ENCODE data around the gene STK16. TPM values are rescaled to one million over a fixed set of nuclear protein-coding genes. Genes with fewer than 3 reads are reported as not detected.
A peak's percentile ranks its signal among the peaks of the same experiment; 100 is the strongest.
"Not testable (repeated sequence)": the region's sequence is repeated elsewhere in the genome, so short reads cannot be mapped to it uniquely, and the experiment has no call there.

The STK16 gene, protein sequence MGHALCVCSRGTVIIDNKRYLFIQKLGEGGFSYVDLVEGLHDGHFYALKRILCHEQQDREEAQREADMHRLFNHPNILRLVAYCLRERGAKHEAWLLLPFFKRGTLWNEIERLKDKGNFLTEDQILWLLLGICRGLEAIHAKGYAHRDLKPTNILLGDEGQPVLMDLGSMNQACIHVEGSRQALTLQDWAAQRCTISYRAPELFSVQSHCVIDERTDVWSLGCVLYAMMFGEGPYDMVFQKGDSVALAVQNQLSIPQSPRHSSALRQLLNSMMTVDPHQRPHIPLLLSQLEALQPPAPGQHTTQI
- 10 to 100 TPM; 25.8 to 36.9 TPM for total RNA-seq

DNA sequence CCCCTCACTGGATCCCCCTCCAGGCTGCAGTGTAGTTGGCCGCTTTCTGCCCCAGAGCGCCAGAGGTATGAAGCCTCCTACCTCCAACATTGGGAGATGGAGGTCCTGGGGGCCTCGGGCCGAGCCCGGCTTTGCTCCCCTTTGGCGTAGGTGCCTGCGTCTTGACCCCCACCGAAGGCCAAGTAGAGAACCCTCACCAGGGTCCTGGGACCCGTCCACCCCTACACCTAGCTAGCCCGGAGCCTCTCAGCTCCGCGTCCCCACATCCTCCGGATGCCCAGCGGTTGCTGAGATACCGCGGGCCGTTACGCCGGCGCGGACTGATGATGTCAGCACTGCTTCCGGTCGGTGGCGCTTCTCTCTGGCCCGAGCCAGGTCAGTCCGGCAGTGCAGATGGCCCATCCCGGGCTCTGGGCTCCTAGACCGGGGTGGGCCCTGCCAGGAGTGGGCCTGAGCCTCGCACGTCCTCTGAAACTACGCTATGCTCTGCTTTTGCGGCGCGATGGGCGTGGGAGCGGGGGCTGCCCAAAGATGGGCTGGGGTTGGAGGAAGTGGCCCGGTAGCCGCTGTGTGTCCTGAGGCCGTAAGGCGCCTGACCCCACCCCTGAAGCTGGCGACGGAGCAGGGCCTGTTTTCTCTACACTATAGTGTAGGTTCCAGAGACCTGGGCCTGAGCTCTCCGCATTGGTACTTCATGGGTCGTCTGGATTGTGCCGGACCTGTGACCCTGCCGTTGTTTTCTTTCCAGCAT lies at the start of gene STK16, which contains the start of gene GLB1L:
Gene STK16, plus strand, starts transcription at position 332 of the 751 bp plus-strand sequence. CDS start 521 bp downstream, outside the sequence.
Gene GLB1L, minus strand, starts transcription at position 297 of the 751 bp plus-strand sequence. CDS start 1,871 bp downstream, outside the sequence.
- H3K27ac Mint-ChIP-seq = peak within 1 kb of the TSS; percentile 97 to 99
- DNase-seq (ENCODE audit: low spot score in 2 of 2) (peak; percentile 88 to 94), ATAC-seq (peak; percentile 66 to 83)
- H3K36me3 Mint-ChIP-seq = peaks cover 6 to 17% of the 10 kb centered on the region in 2 donors
- H3K9me3 Mint-ChIP-seq = no peaks in the 10 kb centered on the region

DNA sequence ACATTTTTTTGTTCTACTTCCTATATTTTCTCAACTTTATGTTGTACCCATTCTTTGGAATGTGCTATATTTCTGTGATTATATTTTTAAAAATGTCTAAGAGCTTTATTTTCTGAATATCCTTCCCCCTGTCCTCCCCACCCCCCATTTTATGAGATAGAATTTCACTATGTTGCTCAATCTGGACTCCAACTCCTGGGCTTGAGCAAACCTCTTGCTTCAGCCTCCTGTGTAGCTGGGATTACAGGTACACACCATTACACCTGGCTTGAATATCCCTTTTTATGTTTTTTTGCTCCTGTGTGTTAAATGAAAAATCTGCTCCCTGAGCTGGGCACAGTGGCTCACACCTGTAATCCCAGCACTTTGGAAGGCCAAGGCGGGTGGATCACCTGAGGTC lies 47.9 kb upstream of the STK16 start:
- H3K36me3 Mint-ChIP-seq = peaks cover 0 to 7% of the 10 kb centered on the region in 2 donors
- H3K9me3 Mint-ChIP-seq = no peaks in the 10 kb centered on the region
- H3K27ac Mint-ChIP-seq = no peak overlapping the region
- ATAC-seq = no peak
- DNase-seq (ENCODE audit: low spot score in 2 of 2) = no peak

DNA sequence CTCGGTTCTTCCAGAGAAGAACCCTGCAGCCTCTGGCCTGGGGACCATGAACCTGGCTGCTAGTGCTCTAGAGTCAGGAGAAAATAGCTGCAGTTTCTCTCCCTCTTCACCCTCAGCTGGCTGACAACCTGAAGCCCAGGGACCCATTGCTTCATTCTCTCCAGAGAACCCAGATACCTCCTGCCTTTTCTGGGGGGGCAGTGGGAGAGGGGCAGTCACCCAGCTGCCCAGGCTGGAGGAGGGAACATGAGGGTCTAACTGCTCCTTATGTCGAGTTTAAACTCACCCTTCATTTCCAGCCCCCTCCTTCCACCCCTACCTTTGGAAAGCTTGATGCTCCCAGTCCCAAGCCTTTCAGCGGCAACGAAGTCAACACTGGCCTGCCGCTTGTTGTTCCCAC lies 46.3 kb upstream of the STK16 start:
- Mint-ChIP-seq H3K36me3 (peaks cover 0 to 7% of the 10 kb centered on the region in 2 donors), H3K9me3 (no peaks in the 10 kb centered on the region), H3K27ac (no peak overlapping the region)
- ATAC-seq (peak in 1 of 2 donors; percentile 18), DNase-seq (ENCODE audit: low spot score in 2 of 2) (no peak)

DNA sequence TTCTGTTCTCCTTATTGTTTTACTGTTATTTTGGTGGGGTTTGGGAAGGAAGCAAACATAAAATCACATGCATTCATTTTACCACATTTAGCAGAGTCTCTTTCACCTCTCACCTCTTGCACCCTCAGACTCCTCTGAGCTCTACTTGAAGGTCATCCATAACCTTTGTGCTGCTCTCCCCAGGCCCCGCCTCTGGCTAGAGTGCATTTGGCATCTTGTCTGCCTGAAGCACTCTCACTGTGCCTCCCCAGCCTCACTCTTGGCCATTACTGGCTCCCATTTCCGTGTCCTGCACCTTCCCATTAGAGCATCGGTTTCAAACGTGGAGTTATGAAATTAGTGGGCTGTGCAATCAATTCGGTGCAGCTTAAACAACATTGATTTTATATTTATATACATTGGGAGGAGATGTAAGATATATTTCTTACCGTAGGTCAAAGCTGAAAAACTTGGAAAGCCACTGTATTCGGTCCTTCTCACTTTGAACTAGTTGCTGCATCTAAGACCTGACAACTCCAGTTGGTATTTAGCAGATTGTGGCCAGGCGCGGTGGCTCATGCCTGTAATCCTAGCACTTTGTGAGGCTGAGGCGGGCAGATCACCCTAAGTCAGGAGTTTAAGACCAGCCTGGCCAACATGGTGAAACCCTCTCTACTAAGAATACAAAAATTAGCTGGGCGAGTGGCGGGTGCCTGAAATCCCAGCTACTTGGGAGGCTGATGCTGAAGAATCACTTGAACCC lies 45.6 kb upstream of the STK16 start:
- no peak overlapping the region for H3K27ac Mint-ChIP-seq
- peaks cover 0 to 4% of the 10 kb centered on the region in 2 donors for H3K9me3 Mint-ChIP-seq
- ATAC-seq (peak in 1 of 2 donors; percentile 37), DNase-seq (ENCODE audit: low spot score in 2 of 2) (no peak)
- peaks cover 0 to 12% of the 10 kb centered on the region in 2 donors for H3K36me3 Mint-ChIP-seq

DNA sequence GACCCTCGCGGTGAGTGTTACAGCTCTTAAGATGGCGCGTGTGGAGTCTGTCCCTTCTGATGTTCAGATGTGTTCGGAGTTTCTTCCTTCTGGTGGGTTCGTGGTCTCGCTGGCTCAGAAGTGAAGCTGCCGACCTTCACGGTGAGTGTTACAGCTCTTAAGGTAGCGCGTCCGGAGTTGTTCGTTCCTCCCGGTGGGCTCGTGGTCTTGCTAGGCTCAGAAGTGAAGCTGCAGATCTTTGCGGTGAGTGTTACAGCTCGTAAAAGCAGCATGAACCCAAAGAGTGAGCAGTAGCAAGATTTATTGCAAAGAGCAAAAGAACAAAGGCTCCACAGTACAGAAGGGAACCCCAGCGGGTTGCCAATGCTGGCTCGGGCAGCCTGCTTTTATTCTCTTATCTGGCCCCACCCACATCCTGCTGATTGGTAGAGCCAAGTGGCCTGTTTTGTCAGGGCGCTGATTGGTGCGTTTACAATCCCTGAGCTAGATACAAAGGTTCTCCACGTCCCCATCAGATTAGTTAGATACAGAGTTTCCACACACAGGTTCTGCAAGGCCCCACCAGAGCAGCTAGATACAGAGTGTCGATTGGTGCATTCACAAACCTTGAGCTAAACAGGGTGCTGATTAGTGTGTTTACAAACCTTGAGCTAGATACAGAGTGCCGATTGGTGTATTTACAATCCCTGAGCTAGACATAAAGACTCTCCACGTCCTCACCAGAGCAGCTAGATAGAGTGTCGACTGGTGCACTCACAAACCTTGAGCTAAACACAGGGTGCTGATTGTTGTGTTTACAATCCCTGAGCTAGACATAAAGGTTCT lies 44.6 kb upstream of the STK16 start:
- H3K9me3 Mint-ChIP-seq; DNase-seq (ENCODE audit: low spot score in 2 of 2); ATAC-seq: not testable (repeated sequence)
- peaks cover 0 to 15% of the 10 kb centered on the region in 2 donors for H3K36me3 Mint-ChIP-seq
- H3K27ac Mint-ChIP-seq = peak overlapping the region; percentile 54 to 76

DNA sequence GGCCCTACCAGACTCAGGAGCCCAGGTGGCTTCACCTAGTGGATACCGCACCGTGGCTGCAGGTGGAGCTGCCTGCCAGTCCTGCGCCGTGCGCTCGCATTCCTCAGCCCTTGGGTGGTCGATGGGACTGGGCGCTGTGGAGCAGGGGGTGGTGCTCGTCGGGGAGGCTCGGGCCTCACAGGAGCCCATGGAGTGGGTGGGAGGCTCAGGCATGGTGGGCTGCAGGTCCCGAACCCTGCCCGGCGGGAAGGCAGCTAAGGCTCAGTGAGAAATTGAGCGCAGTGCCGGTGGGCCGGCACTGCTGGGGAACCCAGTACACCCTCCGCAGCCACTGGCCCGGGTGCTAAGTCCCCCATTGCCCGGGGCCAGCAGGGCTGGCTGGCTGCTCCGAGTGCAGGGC lies 43.9 kb upstream of the STK16 start:
- ATAC-seq; H3K9me3 Mint-ChIP-seq; DNase-seq (ENCODE audit: low spot score in 2 of 2): not testable (repeated sequence)
- H3K36me3 Mint-ChIP-seq = peaks cover 0 to 15% of the 10 kb centered on the region in 2 donors
- H3K27ac Mint-ChIP-seq = peak overlapping the region in 1 of 2 donors; percentile 54

DNA sequence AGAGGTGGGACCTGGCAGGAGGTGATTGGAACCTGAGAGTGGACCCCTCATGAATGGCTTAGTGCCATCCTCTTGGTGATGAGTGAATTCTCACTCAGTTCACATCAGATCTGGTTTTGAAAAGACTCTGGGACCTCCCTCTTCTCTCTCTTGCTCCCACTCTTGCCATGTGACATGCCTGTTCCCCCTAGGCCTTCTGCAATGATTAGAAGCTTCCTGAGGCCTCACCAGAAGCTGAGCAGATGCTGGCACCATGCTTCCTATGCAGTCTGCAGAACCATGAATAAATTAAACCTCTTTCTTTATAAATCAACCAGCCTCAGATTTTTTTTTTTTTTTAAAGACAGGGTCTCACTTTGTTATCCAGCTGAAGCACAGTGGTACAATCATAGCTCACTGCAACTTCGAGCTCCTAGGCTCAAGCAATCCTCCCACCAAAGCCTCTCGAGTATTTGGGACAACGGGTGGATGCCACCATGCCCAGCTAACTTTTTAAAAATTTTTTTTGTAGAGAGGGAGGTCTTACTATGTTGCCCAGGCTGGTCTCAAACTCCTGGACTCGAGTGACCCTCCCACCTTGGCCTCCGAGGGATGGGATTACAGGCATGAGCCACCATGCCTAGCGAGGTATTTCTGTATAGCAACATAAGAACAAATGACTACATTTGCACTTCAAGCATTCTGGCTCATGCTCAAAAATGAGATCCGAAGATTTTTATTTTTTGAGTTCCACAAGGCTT lies 40.7 kb upstream of the STK16 start:
- Mint-ChIP-seq H3K9me3 (peaks cover 0 to 4% of the 10 kb centered on the region in 2 donors), H3K27ac (no peak overlapping the region), H3K36me3 (peaks cover 0 to 15% of the 10 kb centered on the region in 2 donors)
- DNase-seq (ENCODE audit: low spot score in 2 of 2) = no peak
- no peak for ATAC-seq

DNA sequence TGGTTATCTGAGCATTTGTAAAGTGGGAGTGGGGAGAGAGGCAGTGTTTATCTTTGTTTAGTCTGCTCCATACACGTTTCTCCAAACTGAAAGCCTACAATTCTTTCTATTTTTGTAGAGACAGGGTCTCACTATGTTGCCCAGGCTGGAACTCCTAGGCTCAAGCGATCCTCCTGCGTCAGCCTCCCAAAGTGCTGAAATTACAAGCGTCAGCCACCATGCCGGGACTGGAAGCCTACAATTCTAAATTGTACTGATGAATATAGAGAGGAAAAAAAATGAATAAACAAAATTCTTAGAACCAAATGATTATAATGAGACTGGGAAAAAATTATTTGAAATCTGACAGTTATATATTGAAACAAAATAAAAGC lies 40.1 kb upstream of the STK16 start:
- Mint-ChIP-seq H3K27ac (no peak overlapping the region), H3K36me3 (peaks cover 0 to 15% of the 10 kb centered on the region in 2 donors), H3K9me3 (peaks cover 0 to 4% of the 10 kb centered on the region in 2 donors)

DNA sequence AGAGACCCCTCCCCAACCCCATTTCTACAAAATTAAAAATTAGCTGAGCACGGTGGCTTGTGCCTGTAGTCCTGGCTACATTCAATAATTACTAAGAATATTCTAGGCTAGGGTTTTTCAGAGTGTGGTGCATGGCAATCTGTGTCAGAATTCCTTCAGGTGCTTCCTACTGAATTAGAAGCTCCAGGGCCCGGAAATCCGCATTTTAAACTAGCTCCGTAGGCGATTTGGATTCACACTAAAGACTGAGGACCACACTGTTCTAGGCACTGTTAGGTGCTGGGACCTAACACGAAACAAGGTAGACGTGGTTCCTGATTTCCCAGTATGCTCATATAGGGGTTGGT lies 39.3 kb upstream of the STK16 start:
- Mint-ChIP-seq H3K9me3 (peaks cover 0 to 4% of the 10 kb centered on the region in 2 donors), H3K36me3 (peaks cover 0 to 11% of the 10 kb centered on the region in 2 donors), H3K27ac (peak overlapping the region; percentile 89 to 97)
- DNase-seq (ENCODE audit: low spot score in 2 of 2) = no peak
- ATAC-seq = no peak

More for the DNA sequence above, 40.1 kb upstream of the STK16 start:
- no peak for ATAC-seq
- DNase-seq (ENCODE audit: low spot score in 2 of 2) = no peak

DNA sequence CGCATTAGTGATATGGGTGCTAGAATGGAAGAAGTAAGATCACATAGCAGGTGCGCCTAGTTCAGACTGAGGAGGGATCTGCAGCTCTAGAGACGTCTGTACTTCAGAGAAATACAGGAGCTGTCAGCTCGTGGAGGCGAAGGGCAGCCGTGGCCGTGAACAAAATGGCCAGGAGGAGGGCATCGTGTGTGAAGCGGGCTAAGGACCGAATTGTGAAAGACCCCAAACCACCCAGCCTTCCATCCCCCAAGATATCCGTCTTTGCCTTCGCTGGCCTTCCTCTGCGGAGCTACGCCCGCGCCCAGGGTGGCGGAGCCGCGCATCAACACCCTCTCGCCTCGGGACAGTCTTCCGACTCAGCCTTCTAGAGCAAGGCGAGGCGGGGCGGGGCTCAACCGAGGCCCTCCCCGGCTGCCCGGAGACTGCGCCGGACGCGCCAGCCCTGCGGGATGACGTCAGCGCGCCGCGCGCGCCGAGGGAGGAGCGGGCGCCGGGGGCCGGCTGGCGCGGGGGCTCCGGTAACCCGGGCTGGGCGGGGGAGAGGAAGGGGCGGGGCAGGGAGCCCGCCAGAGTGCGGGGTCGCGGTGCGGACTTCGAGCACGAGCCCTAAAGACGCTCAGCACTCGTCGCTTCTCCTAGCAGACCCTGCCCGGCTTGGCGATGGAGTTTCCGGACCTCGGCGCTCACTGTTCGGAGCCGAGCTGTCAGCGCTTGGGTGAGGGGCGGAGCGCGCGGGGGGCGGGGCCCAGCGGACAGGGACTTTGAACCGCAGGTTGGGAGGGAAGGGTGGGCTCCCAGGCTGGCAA lies 38.7 kb upstream of the STK16 start, which contains the start of gene ZFAND2B:
Gene ZFAND2B, plus strand, starts transcription at position 455 of the 806 bp plus-strand sequence. Its CDS starts 206 bp downstream, at position 661.
- DNase-seq (ENCODE audit: low spot score in 2 of 2) = peak; percentile 95 to 99
- ATAC-seq = peak; percentile 97 to 98
- peaks cover 0 to 8% of the 10 kb centered on the region in 2 donors for H3K36me3 Mint-ChIP-seq
- H3K27ac Mint-ChIP-seq = peak within 1 kb of the TSS; percentile 89 to 97
- peaks cover 0 to 4% of the 10 kb centered on the region in 2 donors for H3K9me3 Mint-ChIP-seq

DNA sequence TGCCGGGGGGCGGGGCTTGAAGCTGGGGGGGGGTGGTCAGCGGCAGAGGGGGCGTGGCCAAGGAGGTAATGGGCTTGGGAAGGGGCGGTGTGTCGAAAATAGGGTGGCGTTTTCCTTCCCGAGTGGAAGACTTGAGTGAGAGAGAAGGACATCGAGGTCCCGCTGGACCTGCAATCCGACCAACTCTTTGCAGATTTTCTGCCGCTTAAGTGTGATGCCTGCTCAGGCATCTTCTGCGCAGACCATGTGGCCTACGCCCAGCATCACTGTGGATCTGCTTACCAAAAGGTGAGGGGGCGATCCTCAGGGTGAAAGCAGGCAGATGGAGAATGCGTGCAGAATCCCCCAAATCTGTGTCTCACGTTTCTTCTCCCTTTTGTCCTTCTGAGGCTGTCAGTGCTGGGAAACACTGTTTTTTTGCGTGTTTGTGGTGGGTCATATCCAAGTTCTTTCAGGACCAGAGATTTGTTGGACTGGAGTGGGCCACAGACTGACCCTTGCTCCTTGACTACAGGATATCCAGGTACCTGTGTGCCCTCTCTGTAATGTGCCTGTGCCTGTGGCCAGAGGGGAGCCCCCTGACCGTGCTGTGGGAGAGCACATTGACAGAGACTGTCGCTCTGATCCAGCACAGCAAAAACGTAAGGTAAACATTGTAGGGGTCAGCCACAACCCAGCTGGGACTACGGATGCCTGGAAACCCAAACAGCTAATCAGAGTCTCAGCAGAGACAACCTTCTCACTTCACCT lies 38.0 kb upstream of the STK16 start:
- Mint-ChIP-seq H3K9me3 (peaks cover 0 to 4% of the 10 kb centered on the region in 2 donors), H3K36me3 (peaks cover 0 to 13% of the 10 kb centered on the region in 2 donors), H3K27ac (peak overlapping the region; percentile 9 to 72)
- ATAC-seq = no peak
- no peak for DNase-seq (ENCODE audit: low spot score in 2 of 2)

DNA sequence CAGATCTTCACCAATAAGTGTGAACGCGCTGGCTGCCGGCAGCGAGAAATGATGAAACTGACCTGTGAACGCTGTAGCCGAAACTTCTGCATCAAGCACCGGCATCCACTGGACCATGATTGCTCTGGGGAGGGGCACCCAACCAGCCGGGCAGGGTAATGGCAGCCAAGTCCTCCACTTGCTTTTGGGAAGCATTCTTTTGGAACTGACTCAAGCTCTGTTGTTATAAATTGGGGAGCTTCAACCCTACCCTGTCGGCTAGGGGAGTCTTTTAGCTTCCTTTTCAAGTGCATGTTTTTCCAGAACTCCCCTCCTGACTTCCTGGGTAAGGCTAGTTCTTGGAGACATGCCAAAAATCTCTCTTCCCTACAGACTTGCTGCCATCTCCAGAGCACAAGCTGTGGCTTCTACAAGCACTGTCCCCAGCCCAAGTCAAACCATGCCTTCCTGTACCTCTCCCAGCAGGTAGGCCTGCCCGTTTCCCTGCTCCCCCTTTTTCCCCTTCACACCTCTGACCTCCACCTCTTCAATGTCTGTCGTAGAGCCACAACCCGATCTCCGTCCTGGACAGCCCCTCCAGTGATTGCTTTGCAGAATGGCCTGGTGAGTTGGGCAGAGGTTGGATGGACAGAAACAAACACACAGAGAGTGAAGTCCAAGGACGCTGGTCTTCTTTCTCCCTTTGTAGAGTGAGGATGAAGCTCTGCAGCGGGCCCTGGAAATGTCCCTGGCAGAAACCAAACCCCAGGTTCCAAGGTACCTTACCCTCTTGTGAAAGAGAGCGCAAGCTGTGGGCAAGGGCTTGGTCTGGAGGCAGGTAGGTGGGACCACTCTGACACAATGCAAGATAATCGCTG lies 37.2 kb upstream of the STK16 start:
- H3K36me3 Mint-ChIP-seq = peaks cover 0 to 21% of the 10 kb centered on the region in 2 donors
- peak overlapping the region; percentile 10 to 72 for H3K27ac Mint-ChIP-seq
- H3K9me3 Mint-ChIP-seq = peaks cover 0 to 4% of the 10 kb centered on the region in 2 donors
- DNase-seq (ENCODE audit: low spot score in 2 of 2) = no peak
- ATAC-seq = no peak
